ENCODE data around the gene MAPK6.

The MAPK6 gene

GRCh38 chr15:52097180-52097579 is 78.2 kb downstream of the MAPK6 start:
- DNase-seq (ENCODE audit: low read depth): no peak
- no peak overlapping the region for H3K4me3 ChIP-seq (ENCODE audit: low read depth, low read length)

DNA sequence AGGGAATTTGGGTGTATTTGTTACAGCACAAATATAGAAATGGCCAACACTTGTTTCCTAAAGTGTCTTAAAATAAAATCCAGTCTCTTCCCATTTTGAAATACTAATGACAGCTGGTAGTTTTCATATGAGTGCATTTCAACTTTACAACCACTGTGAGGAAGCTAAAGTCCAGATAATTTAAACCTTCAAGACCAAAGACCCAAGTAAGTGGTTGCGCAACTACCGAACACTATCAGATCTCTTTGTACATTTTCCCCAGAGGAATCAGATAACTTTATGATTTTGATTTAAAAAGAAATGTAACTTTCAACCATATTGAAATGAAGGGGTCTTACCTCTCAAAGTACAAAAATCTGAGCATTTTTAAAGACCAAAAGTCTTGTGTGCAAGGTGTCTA is 79.3 kb downstream of the MAPK6 start:
- DNase-seq (ENCODE audit: low read depth): no peak

GRCh38 chr15:52099651-52100272 is 80.7 kb downstream of the MAPK6 start:
- no peak for DNase-seq (ENCODE audit: low read depth)
- H3K4me3 ChIP-seq (ENCODE audit: low read depth, low read length): no peak overlapping the region

More for the DNA sequence above, 79.3 kb downstream of the MAPK6 start:
- H3K4me3 ChIP-seq (ENCODE audit: low read depth, low read length): no peak overlapping the region

- DNase-seq (ENCODE audit: low read depth): peak; percentile 83
- no peak overlapping the region for H3K4me3 ChIP-seq (ENCODE audit: low read depth, low read length)
Observed at GRCh38 chr15:52100807-52101442, 81.9 kb downstream of the MAPK6 start.

DNA sequence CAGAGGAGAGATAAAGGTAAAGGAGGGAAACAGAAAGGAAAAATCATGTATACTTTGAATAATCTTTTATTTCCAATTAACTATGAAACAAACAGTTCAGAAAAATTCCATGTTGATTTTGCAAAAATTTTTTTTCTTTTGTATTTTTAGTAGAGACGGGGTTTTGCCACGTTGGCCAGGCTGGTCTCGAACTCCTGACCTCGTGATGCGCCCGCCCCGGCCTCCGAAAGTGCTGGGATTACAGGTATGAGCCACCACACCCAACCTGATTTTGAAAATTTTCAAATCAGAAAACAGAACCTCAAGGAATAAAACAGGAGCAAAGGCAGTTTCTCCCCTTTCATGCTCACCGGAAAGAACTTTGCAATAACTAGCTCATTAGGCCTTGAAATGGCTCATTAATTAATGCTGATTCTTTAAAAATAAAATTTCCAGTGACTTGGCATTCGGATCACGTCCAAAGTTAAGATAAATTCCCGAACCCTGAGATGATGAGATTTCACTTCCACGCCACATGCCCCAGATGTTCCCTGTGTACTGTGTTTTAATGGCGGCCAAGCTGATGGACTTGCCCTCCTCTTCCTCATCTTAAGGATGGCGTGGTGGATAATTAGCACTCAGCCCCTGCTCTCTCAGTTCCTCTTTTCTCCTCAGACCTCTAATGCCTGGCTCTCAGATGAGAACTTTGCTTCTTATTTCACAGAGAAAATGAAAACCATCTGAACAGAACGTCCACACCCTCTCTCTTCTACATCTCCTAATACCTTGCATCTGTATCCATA is 82.7 kb downstream of the MAPK6 start:
- DNase-seq (ENCODE audit: low read depth): no peak
- no peak overlapping the region for H3K4me3 ChIP-seq (ENCODE audit: low read depth, low read length)

DNA sequence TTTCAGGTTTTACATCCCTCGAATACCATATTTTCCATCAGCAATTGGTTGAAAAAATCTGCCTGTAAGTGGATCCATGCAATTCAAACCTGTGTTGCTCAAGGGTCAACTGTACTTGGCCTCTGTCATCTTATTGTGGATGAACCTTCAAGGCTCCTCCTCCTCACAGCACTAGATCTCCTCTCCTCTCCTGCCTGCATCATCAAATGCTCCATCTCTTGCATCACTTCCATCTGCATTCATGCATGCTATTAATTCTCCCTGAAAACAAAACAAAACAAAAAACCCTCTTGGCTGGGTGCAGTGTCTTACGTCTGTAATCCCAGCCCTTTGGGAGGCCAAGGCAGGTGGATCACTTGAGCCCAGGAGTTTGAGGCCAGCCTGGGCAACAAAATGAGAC is 83.4 kb downstream of the MAPK6 start:
- no peak overlapping the region for H3K4me3 ChIP-seq (ENCODE audit: low read depth, low read length)
- DNase-seq (ENCODE audit: low read depth): peak; percentile 87

DNA sequence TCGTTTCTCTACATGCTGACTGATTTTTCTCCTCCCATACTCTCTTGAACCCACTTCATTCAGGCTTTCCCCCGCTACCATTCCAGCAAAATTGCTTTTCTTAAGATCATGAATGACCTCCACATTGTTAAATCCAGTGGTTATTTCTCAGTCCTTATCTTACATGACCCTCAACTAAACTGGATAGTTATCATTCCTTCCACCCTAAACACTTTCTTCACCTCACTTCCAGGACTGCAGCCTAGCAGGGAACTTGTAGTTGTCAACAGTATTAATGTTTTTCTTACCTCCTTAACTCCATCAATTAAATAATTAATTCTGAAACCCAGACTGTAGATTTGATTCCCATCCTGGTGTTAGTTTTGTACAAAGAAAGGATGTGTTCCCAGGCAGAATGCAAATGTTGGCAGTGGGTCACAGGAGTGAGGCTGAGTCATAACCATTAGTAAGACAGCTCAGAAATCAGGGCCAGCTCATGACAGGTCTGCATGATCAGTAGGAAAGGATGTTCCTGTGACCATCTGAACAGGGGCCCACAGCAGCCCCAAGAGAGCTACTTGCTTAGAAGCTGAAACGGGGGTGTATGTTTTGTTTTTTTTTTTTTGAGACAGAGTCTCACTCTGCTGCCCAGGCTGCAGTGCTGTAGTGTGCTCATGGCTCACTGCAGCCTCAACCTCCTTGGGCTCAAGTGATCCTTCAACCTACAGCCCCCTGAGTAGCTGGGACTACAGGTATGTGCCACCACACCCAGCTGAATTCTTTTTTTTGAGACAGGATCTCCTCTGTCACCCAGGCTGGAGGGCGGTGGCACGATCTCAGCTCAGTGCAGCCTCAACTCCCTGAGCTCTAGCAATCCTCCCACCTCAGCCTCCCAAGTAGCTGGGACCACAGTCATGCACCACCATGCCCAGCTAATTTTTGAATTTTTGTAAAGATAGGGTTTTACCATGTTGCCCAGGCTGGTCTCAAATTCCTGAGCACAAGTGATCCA is 84.5 kb downstream of the MAPK6 start:
- DNase-seq (ENCODE audit: low read depth): peak; percentile 94
- no peak overlapping the region for H3K4me3 ChIP-seq (ENCODE audit: low read depth, low read length)

DNA sequence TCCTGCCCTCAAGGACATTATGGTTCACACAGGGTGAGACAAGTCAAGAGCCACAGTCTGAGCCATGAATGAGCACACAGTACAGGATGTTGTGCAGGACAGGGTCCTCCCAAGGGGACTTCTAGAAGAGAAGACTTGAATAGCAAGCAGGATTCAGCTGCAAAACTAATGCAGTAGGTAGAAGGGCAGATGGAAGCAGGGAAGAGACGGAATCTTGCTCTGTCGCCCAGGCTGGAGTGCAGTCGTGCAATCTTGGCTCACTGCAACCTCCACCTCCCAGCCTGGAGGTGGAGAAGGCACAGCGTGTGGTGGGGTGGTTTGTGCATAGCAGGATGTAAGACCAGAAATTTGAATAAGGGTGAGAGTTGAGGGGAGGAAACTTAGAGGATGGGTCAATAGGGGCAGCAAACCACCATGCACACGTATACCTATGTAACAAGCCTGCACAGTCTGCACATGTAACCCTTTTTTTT is 85.5 kb downstream of the MAPK6 start:
- DNase-seq (ENCODE audit: low read depth): no peak
- no peak overlapping the region for H3K4me3 ChIP-seq (ENCODE audit: low read depth, low read length)

- DNase-seq (ENCODE audit: low read depth): no peak
- H3K4me3 ChIP-seq (ENCODE audit: low read depth, low read length): no peak overlapping the region
Observed at GRCh38 chr15:52105846-52106245, 86.8 kb downstream of the MAPK6 start.

DNA sequence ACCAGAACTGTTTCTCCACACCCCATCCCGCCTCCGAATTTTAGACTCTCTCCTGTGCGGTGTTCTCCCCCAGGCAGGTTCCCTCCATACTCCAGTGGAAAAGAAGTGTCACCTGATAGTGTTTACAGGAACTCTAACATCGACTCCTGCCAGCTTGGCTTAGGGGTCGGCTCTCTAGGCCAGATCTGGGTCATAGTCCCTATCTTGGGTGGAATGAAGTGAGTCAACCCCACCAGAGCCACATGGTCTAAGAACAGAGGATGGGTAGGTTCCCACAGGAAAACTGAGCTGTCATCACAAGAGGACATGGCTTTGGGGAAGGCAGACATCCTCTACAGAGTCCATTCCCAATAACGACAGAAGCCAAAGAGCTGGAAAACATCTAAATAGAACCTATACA is 87.6 kb downstream of the MAPK6 start:
- DNase-seq (ENCODE audit: low read depth): no peak
- H3K4me3 ChIP-seq (ENCODE audit: low read depth, low read length): no peak overlapping the region

DNA sequence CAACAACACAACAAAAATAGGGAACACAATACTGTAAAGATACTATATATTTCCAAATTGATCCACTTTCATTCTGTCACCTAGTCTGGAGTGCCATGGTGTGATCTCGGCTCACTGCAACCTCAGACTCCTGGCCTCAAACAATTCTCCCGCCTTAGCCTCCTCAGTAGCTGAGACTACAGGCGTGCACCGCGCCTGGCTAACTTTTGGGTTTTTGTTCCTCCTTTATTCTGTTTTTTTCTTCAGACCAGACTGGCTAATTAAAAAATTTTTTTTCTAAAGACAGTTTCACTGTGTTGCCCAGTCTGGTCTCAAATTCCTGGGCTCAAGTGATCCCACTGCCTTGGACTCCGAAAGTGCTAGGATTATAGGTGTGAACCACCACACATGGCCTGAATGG is 88.2 kb downstream of the MAPK6 start:
- no peak for DNase-seq (ENCODE audit: low read depth)
- no peak overlapping the region for H3K4me3 ChIP-seq (ENCODE audit: low read depth, low read length)

DNA sequence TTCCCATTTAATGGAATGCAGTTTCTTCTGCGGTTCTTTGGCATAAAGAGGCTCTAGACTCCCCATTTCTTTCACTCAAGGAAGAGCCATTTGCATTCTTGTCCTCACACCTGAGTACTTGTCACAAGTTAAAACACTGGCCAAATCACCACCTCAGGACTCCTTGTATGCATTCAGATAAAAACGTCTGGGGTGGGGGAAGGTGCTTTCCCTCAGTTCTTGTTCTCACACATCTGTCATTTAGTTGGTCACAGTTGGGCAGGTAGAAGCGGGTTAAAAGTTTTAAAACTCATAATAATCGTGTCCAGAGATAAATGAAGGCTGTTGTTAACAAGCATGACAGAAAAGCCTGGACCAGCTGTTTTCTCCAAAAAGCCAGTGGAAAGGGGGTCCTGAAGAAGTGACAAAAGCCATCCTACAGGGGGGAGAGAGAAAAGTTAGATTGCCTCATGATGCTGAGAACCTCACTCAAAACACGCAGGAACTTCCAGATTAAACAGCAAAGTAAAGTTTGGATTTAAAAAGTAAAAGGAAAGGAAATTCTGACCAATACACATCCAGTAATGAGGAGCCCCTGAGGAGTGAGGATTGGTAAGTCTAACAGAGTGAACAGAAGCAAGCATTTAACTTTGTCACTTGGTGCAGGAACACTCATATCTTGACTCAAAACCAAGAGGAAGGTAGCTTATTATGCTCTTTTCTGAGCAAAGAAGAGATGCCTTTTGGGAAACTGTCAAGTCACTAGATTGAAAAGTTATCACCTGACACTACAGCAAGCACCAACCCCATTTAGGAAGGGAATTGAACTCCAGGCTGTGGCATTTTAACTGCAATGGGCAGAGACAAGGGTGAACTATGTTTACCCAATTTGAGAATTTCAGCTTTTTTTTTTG is 90.8 kb downstream of the MAPK6 start:
- no peak overlapping the region for H3K4me3 ChIP-seq (ENCODE audit: low read depth, low read length)
- DNase-seq (ENCODE audit: low read depth): no peak

DNA sequence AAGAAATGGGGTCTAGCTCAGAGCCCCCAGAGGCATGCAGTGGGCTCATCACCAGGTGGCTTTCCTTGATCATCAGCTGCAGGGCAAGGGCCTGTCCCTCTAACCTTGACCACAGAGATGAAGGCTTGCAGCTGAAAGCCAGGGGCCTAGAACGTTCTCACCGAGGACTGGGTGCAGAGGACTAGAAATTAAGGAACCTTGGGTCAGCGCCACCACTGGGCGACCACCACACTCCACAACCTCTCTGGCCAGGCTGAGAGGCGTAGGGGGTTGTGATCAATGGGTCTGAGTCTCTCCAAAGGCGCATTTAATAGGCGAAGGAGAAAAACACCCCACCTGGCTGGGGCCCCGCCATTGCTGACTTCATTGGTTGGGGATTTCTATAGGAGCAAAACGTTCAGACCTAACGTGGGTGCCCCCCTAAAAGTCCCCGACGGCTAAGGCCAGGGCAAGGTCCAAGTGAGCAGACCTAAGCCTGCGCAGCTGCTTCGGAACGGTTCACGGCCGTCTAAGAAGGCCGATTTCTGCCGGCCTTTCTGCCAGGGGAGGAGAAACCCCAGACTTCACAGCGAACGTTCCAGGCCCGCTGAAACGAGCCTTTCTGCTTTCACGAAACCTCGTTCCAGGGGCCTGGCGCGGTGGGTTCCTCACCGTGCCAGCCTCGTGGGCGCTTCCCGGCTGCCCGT is 92.6 kb downstream of the MAPK6 start:
- H3K4me3 ChIP-seq (ENCODE audit: low read depth, low read length): peak overlapping the region; percentile 41
- DNase-seq (ENCODE audit: low read depth): no peak

DNA sequence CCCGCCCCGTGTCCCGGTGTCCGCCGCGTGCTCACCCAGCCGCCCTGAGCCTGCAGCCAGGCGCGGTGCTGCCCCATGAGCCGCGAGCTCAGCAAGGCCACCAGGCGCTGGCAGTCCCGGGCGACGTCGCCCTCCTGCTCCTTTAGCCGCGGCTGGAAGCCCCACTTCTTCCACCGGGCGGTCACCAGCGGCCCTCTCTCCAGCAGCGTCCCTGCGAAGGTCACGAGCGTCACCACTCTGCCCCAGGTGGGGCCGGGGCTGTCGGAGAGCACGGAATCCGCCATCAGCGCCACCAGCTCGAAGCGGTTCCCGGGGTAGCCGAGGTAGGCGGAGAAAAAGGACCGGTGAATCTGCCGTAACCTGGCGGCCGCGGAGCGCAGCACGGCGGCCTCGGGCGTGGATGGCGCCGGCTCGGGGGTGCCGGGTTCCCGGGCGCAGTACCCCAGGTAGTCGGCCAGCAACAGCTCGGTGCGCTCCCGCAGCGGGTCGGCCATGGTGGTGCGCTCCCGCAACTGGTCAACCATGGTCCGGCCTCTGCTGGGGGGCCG is 93.3 kb downstream of the MAPK6 start:
- DNase-seq (ENCODE audit: low read depth): no peak
- H3K4me3 ChIP-seq (ENCODE audit: low read depth, low read length): peak overlapping the region; percentile 41

DNA sequence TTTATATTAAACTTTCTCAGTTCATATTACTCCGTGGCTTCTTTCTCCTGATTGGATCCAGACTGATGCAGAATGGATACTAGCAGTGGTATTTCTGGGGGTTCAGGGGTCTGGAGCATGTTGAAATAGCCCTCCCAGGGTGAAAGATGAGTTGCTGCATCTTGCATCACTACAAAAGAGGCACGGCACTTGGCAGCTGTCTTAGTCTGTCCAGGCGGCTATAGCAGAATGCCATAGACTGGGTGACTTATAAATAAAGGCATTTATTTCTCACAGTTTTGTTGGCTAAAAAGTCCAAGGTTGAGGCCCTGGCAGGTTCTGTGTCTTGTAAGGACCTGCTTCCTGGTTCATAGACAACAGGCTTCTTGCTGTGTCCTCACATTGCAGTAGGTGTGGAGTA is 94.2 kb downstream of the MAPK6 start:
- peak; percentile 53 for DNase-seq (ENCODE audit: low read depth)
- no peak overlapping the region for H3K4me3 ChIP-seq (ENCODE audit: low read depth, low read length)

GRCh38 chr15:52113708-52114107 is 94.7 kb downstream of the MAPK6 start:
- no peak for DNase-seq (ENCODE audit: low read depth)
- H3K4me3 ChIP-seq (ENCODE audit: low read depth, low read length): no peak overlapping the region

DNA sequence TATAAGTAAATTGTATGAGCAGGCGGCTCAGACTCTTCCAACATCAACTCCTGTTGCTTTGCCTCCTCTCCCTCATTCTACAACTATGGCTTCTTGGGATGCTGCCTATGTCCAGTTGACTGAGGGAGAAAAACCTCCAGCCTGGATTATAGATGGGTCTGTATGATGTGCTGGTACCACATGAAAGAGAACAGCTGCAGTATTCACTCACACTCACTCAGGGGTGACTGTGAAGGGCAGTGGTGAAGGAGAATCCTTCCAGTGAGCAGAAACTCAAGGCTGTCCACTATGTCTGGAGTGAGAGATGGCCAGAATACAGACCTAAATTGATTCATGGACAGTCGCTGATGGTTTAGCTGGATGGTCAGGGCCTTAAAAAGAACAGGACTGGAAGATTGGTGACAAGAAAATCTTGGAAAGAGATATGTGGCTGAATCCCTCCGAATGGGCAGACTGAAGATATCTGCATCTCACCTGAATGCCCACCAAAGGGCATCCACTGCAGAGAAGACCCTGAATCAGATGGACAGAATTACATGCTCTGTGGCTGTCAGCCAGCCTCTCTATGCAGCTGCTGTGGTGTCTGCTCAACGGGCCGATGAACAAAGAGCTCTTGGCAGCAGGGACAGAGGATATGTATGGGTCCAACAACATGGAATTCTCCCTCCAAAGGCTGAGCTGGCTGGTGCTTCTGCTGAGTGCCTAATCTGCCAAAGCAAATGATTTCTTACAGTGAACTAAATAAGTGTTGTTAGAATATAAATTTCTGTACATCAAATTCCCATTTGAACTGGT is 95.4 kb downstream of the MAPK6 start:
- H3K4me3 ChIP-seq (ENCODE audit: low read depth, low read length): no peak overlapping the region
- no peak for DNase-seq (ENCODE audit: low read depth)

All from skeletal muscle cell (primary cell).